Colonic mucosa (tissue), 4 donors: ENCODE data around the gene CABCOCO1. TPM values are rescaled to one million over a fixed set of nuclear protein-coding genes. Genes with fewer than 3 reads are reported as not detected.
"Not testable (repeated sequence)": the region's sequence is repeated elsewhere in the genome, so short reads cannot be mapped to it uniquely, and the experiment has no call there.

Source experiments
- DNase-seq: peaks from one replicate; pipeline ENCODE4 v3.0.0-alpha.2; 2020
- H3K27ac ChIP-seq: fragments of 200-600 bp; one replicate; pipeline ENCODE4 v1.8.0; 2021
- H3K27me3 ChIP-seq: fragments of 200-600 bp; one replicate; pipeline ENCODE4 v1.8.0; 2021
- H3K36me3 ChIP-seq: fragments of 200-600 bp; one replicate; pipeline ENCODE4 v1.8.0; 2021
- H3K4me1 ChIP-seq: fragments of 200-600 bp; one replicate; pipeline ENCODE4 v1.8.0; 2021; ENCODE audit warnings: mild to moderate bottlenecking
- H3K4me3 ChIP-seq: fragments of 200-600 bp; one replicate; pipeline ENCODE4 v1.8.0; 2021
- H3K9ac ChIP-seq, 2 donors: one replicate each; pipeline ENCODE4 v1.7.0; 2013; ENCODE audit warnings: control low read depth in 2 of 2, low read depth in 2 of 2, low read length in 2 of 2
- H3K9me3 ChIP-seq: fragments of 200-600 bp; one replicate; pipeline ENCODE4 v1.8.0; 2021
- CTCF ChIP-seq: fragments of 200-600 bp; IDR thresholded peaks from one replicate; pipeline ENCODE4 v1.8.0; 2022; ENCODE audit warnings: antibody characterized with exemption, mild to moderate bottlenecking
- intact Hi-C: fragments of 100-400 bp; cut with DNase I; formaldehyde crosslinking; loops from one replicate; pipeline ENCODE4 v1.14.1; 2022
- total RNA-seq, 2 donors: library from RNA; stranded (reverse); fragmentation: NEBNext Ultra II Directional in 1 of 2; extraction: Animal tissue kit (Norgen Biotek cat#: 25700) in 1 of 2; gene quantifications; one replicate each; pipeline ENCODE4 v1.2.1, GENCODE V29; 2021
- donor health status: healthy.
- donor health status: DM: no; HTN: no; CAD: no.
- donor health status: DM: no; HTN: no; CAD: no.

Gene CABCOCO1
- total RNA-seq, 2 donors from 2014 or later, result not detected

GRCh38 chr10:61682323-61682722 lies 19.6 kb downstream of the CABCOCO1 start:
- no peaks in the 10 kb centered on the region for H3K36me3 ChIP-seq
- H3K9me3 ChIP-seq, result no peaks in the 10 kb centered on the region
- no peak overlapping the region for H3K4me3 ChIP-seq
- TF ChIP-seq CTCF, result no peak
- DNase-seq, result no peak
- H3K4me1 ChIP-seq, result no peaks in the 10 kb centered on the region
- intact Hi-C loops, result no loop called here
- no peaks in the 10 kb centered on the region for H3K27me3 ChIP-seq
- no peak overlapping the region for H3K9ac ChIP-seq
- no peak overlapping the region for H3K27ac ChIP-seq

GRCh38 chr10:61683319-61683718 lies 20.6 kb downstream of the CABCOCO1 start:
- no peak overlapping the region for H3K4me3 ChIP-seq
- intact Hi-C loops, result no loop called here
- DNase-seq, result no peak
- H3K27ac ChIP-seq, result no peak overlapping the region
- no peaks in the 10 kb centered on the region for H3K36me3 ChIP-seq
- no peaks in the 10 kb centered on the region for H3K4me1 ChIP-seq
- no peak overlapping the region for H3K9ac ChIP-seq
- TF ChIP-seq CTCF, result no peak
- no peaks in the 10 kb centered on the region for H3K27me3 ChIP-seq
- no peaks in the 10 kb centered on the region for H3K9me3 ChIP-seq

GRCh38 chr10:61684894-61685507 lies 22.3 kb downstream of the CABCOCO1 start:
- Histone ChIP-seq H3K36me3 (no peaks in the 10 kb centered on the region), H3K9me3 (no peaks in the 10 kb centered on the region), H3K4me3 (no peak overlapping the region), H3K27ac (no peak overlapping the region), H3K27me3 (no peaks in the 10 kb centered on the region), H3K4me1 (no peaks in the 10 kb centered on the region), H3K9ac (no peak overlapping the region)
- intact Hi-C loops, result no loop called here
- DNase-seq, result no peak
- no peak for TF ChIP-seq CTCF

- intact Hi-C loops, result no loop called here
- Histone ChIP-seq H3K27me3 (no peaks in the 10 kb centered on the region), H3K9ac (no peak overlapping the region), H3K4me3 (no peak overlapping the region), H3K9me3 (no peaks in the 10 kb centered on the region), H3K27ac (no peak overlapping the region), H3K36me3 (no peaks in the 10 kb centered on the region), H3K4me1 (no peaks in the 10 kb centered on the region)
- DNase-seq, result no peak
- TF ChIP-seq CTCF, result no peak
These were observed 26.0 kb downstream of the CABCOCO1 start for GRCh38 chr10:61688551-61689308.

GRCh38 chr10:61691667-61692066 lies 28.9 kb downstream of the CABCOCO1 start:
- DNase-seq, H3K4me1 ChIP-seq, intact Hi-C loops: not testable (repeated sequence)

GRCh38 chr10:61692447-61693010 lies 29.8 kb downstream of the CABCOCO1 start:
- Histone ChIP-seq H3K27me3 (no peaks in the 10 kb centered on the region), H3K4me1 (no peaks in the 10 kb centered on the region), H3K27ac (no peak overlapping the region), H3K9ac (no peak overlapping the region), H3K9me3 (no peaks in the 10 kb centered on the region), H3K4me3 (no peak overlapping the region), H3K36me3 (no peaks in the 10 kb centered on the region)
- DNase-seq, result no peak
- TF ChIP-seq CTCF, result no peak
- intact Hi-C loops, result no loop called here

More at GRCh38 chr10:61691667-61692066, 28.9 kb downstream of the CABCOCO1 start:
- H3K9me3 ChIP-seq, H3K36me3 ChIP-seq, H3K27ac ChIP-seq, H3K9ac ChIP-seq, H3K27me3 ChIP-seq, H3K4me3 ChIP-seq: not testable (repeated sequence)
